ENCODE measurements around the gene YBX3.

DNA sequence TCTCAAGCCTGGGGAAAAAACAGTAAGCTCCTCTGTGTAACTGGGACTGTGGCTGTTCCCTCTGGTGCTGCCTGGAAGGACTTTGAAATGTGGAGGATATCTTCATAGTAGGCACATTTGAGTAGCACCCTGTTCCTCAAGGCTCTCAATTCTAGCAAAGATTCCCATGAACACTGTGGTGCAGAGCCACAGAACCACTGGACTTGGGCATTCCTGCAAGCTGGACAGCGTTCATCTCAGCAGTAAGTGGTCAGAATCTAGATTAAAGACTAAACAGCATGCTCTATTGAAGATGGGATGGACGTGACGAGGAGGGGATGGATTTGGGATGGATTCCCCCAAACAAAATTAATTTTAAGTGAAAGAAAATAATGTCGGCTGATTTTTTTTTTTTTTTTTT, 9.4 kb upstream of the YBX3 start:
- TF ChIP-seq CTCF (IDR thresholded peaks at IDR 0.05) (no peak), POLR2AphosphoS5 (IDR thresholded peaks at IDR 0.05) (no peak), POLR2A (IDR thresholded peaks at IDR 0.05) (no peak)
